HCT116 (cell line): Measurements from ENCODE around the gene CMBL. TPM values are rescaled to one million over a fixed set of nuclear protein-coding genes. Genes with fewer than 3 reads are reported as not detected.

Experiments used
- ATAC-seq: fragments of 200-7000 bp; cut with Tn5 transposase; 2 replicates; pipeline ENCODE4 v1.9.1; 2020; ENCODE audit warnings: mild to moderate bottlenecking, moderate library complexity
- BruUV-seq: library from RNA; stranded (reverse); fragments of 400-500 nt; replicated peaks from 2 replicates; lab custom pipeline; 2021; lab: Mats Ljungman, UMichigan
- CTCF ChIA-PET: fragments of 300-600 bp; sonication (Branson Sonifier 250); formaldehyde crosslinking; loops from one replicate; lab custom pipeline; 2021; ENCODE audit warnings: antibody characterized with exemption; lab: Charles Lee
- POLR2A ChIA-PET: fragments of 300-600, 350-600 bp; sonication (Branson Sonifier 250); formaldehyde crosslinking; loops from one replicate; lab custom pipeline; 2021; ENCODE audit warnings: antibody characterized with exemption; lab: Charles Lee
- RAD21 ChIA-PET, 2 experiments: fragments of 300-600 bp; sonication (Branson Sonifier 250); formaldehyde crosslinking; loops; one replicate each; lab custom pipeline; 2023; ENCODE audit warnings: low total read pairs in 2 of 2; ENCODE audit not compliant: uncharacterized antibody in 2 of 2, unreplicated experiment in 2 of 2, low non-redundant PET in 1 of 2; lab: Charles Lee
- DNase-seq: peaks from one replicate; pipeline ENCODE4 v3.0.0-alpha.2; 2010; ENCODE audit warnings: low read depth, low spot score
- H2AFZ ChIP-seq: fragments of 200-600 bp; shearing (Covaris generic), sonication (generic); 2 replicates; pipeline ENCODE4 v1.6.1; 2017; ENCODE audit warnings: low read depth, mixed run types, mixed read lengths, antibody characterized with exemption, low read length; ENCODE audit not compliant: poor library complexity, severe bottlenecking
- H3K27ac ChIP-seq: 2 replicates; pipeline ENCODE4 v1.5.1; 2012; ENCODE audit warnings: low read depth, low read length
- H3K27me3 ChIP-seq: fragments of 200-600 bp; sonication (generic); 2 replicates; pipeline ENCODE4 v1.6.1; 2016; ENCODE audit warnings: mixed run types, low read length, mixed read lengths; ENCODE audit not compliant: insufficient read depth
- H3K36me3 ChIP-seq, 2 experiments: fragments of 200-500 bp in 1 of 2; fragments of 200-600 bp in 1 of 2; sonication (Bioruptor generic) in 1 of 2; sonication (generic) in 1 of 2; 2 replicates each; pipeline versions ENCODE4 v1.5.1 to v1.6.1; 2014 to 2016; ENCODE audit warnings: low read length in 2 of 2, inconsistent platforms in 1 of 2, mixed read lengths in 1 of 2, mixed run types in 1 of 2; ENCODE audit not compliant: insufficient read depth in 2 of 2, control insufficient read depth in 1 of 2
- H3K4me1 ChIP-seq, 2 experiments: fragments of 200-600 bp in 1 of 2; sonication (generic) in 1 of 2; 2 replicates each; pipeline versions ENCODE4 v1.5.1 to v1.6.1; 2012 to 2017; ENCODE audit warnings: low read length in 2 of 2, inconsistent platforms in 1 of 2, mild to moderate bottlenecking in 1 of 2, mixed read lengths in 1 of 2, mixed run types in 1 of 2, moderate library complexity in 1 of 2; ENCODE audit not compliant: insufficient read depth in 2 of 2, control insufficient read depth in 1 of 2
- H3K4me2 ChIP-seq: fragments of 200-600 bp; sonication (generic); 2 replicates; pipeline ENCODE4 v1.6.1; 2017; ENCODE audit warnings: mixed run types, low read length, mixed read lengths
- H3K4me3 ChIP-seq, 2 experiments: fragments of 200-600 bp in 1 of 2; sonication (generic) in 1 of 2; replicated peaks in 1 of 2; 2 replicates each; pipeline ENCODE4 v1.5.1; 2011 to 2016; ENCODE audit warnings: low read length in 2 of 2, control low read depth in 1 of 2, low read depth in 1 of 2, mild to moderate bottlenecking in 1 of 2, mixed read lengths in 1 of 2, mixed run types in 1 of 2
- H3K79me2 ChIP-seq: fragments of 200-600 bp; sonication (generic); 2 replicates; pipeline ENCODE4 v1.6.1; 2017; ENCODE audit warnings: mild to moderate bottlenecking, mixed run types, low read length, moderate library complexity, mixed read lengths; ENCODE audit not compliant: insufficient read depth
- H3K9ac ChIP-seq: fragments of 200-600 bp; sonication (generic); 2 replicates; pipeline ENCODE4 v1.6.1; 2016; ENCODE audit warnings: low read length, mixed read lengths
- H3K9me2 ChIP-seq: fragments of 200-600 bp; sonication (generic), shearing (Covaris generic); 2 replicates; pipeline ENCODE4 v1.6.1; 2017; ENCODE audit warnings: mixed run types, mild to moderate bottlenecking, moderate library complexity; ENCODE audit not compliant: insufficient read depth
- H3K9me3 ChIP-seq, 2 experiments: fragments of 200-500 bp in 1 of 2; fragments of 200-600 bp in 1 of 2; sonication (Bioruptor generic) in 1 of 2; sonication (generic) in 1 of 2; 2 replicates each; pipeline ENCODE4 v1.6.1; 2014 to 2017; ENCODE audit warnings: low read length in 2 of 2, mixed read lengths in 2 of 2, inconsistent platforms in 1 of 2, low read depth in 1 of 2, mild to moderate bottlenecking in 1 of 2, mixed run types in 1 of 2, moderate library complexity in 1 of 2; ENCODE audit not compliant: control insufficient read depth in 1 of 2, insufficient read depth in 1 of 2
- H4K20me1 ChIP-seq: fragments of 200-600 bp; sonication (generic), shearing (Covaris generic); 2 replicates; pipeline ENCODE4 v1.6.1; 2017; ENCODE audit warnings: mixed run types, mild to moderate bottlenecking, moderate library complexity; ENCODE audit not compliant: insufficient read depth
- CBX3 ChIP-seq: IDR thresholded peaks from 2 replicates; pipeline ENCODE4 v1.6.1; 2012; ENCODE audit warnings: low read depth
- CEBPB ChIP-seq: IDR thresholded peaks from 2 replicates; pipeline ENCODE4 v1.6.1; 2012; ENCODE audit warnings: low read depth
- EZH2 ChIP-seq: fragments of 200-600 bp; sonication (generic); IDR thresholded peaks from 2 replicates; pipeline ENCODE4 v1.6.1; 2017; ENCODE audit warnings: antibody characterized with exemption, mixed run types
- FOSL1 ChIP-seq: IDR thresholded peaks from 2 replicates; pipeline ENCODE4 v1.6.1; 2012; ENCODE audit warnings: low read depth
- RAD21 ChIP-seq: IDR thresholded peaks from 2 replicates; pipeline ENCODE4 v1.6.1; 2012; ENCODE audit warnings: low read depth, mild to moderate bottlenecking
- TCF7L2 ChIP-seq: IDR thresholded peaks from 2 replicates; pipeline ENCODE4 v1.7.0; 2011; ENCODE audit warnings: borderline replicate concordance, inconsistent platforms; ENCODE audit not compliant: insufficient read depth, insufficient read length; ENCODE audit errors: extremely low read depth
- ZFX ChIP-seq: fragments of 450-650 bp; IDR thresholded peaks from 2 replicates; pipeline ENCODE4 v1.6.1; 2017
- ZNF274 ChIP-seq: fragments of 200-500 bp; sonication (Bioruptor generic); IDR thresholded peaks from 2 replicates; pipeline ENCODE4 v1.6.1; 2014; ENCODE audit warnings: mild to moderate bottlenecking, low read depth, low read length, inconsistent platforms
- intact Hi-C: fragments of 100-400 bp; cut with micrococcal nuclease; formaldehyde crosslinking; loops from 2 replicates; pipeline ENCODE4 v1.10.0; 2022
- total RNA-seq: library from RNA; stranded (reverse); gene quantifications from one replicate; pipeline ENCODE4 v1.2.1, GENCODE V29; 2021; ENCODE audit not compliant: unreplicated experiment
- TF ChIP-seq, protein P1 (sequence below): IDR thresholded peaks from 2 replicates; pipeline ENCODE4 v1.6.1; 2011; ENCODE audit warnings: mild to moderate bottlenecking, low read length, moderate library complexity; ENCODE audit not compliant: insufficient replicate concordance; ENCODE audit errors: extremely low read depth
- TF ChIP-seq, protein P2 (sequence below): IDR thresholded peaks from 2 replicates; pipeline ENCODE4 v1.6.1; 2012
- TF ChIP-seq, protein P3 (sequence below): IDR thresholded peaks from 2 replicates; pipeline ENCODE4 v1.6.1; 2012; ENCODE audit warnings: low read depth
- TF ChIP-seq, protein P4 (sequence below), 3 experiments: fragments of 200-600 bp in 1 of 3; sonication (generic) in 1 of 3; IDR thresholded peaks in 2 of 3; conservative IDR thresholded peaks in 1 of 3; 2 replicates each; pipeline ENCODE4 v1.5.1; 2012 to 2017; ENCODE audit warnings: low read depth in 2 of 3, low read length in 2 of 3, antibody characterized with exemption in 1 of 3, borderline replicate concordance in 1 of 3, control low read depth in 1 of 3, mild to moderate bottlenecking in 1 of 3, mixed read lengths in 1 of 3, mixed run types in 1 of 3, moderate library complexity in 1 of 3; ENCODE audit not compliant: insufficient read depth in 1 of 3

CMBL gene
- total RNA-seq, 1 experiment from 2014 or later: 51.0 TPM

DNA sequence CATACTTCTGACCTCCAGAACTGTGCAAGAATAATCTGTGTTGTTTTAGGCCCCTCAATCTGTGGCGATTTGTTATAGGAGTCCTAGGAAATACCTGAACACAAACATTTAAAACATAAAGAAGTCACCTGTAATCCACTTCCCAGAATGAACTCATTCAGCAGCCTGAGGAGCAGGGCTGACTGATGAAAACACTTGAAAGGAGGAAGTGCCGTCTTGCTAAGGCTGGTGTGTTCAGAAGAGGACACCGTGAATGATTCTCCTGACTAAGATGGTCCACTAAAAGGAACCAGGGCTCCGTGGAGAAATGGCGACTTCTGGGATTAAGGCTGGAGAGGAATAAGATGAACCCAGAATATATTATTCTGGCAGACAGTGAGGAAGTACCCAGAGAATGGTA, 27.1 kb upstream of the CMBL start:
- ATAC-seq: no peak
- ChIA-PET CTCF (no interaction called here), POLR2A (no interaction called here), RAD21 (no interaction called here)
- Histone ChIP-seq H2AFZ (no peak overlapping the region), H3K9me3 (no peaks in the 10 kb centered on the region), H3K36me3 (no peaks in the 10 kb centered on the region), H3K27me3 (peaks cover 6% of the 10 kb centered on the region; the same call in 1 of the 2 replicates), H3K4me3 (no peak overlapping the region), H3K4me1 (no peaks in the 10 kb centered on the region), H3K9me2 (no peaks in the 10 kb centered on the region), H3K27ac (no peak overlapping the region), H3K9ac (no peak overlapping the region), H4K20me1 (no peaks in the 10 kb centered on the region), H3K79me2 (no peaks in the 10 kb centered on the region), H3K4me2 (no peak overlapping the region)
- no TSS peak for BruUV-seq
- no peak for TF ChIP-seq CBX3
- TF ChIP-seq, protein P1, sequence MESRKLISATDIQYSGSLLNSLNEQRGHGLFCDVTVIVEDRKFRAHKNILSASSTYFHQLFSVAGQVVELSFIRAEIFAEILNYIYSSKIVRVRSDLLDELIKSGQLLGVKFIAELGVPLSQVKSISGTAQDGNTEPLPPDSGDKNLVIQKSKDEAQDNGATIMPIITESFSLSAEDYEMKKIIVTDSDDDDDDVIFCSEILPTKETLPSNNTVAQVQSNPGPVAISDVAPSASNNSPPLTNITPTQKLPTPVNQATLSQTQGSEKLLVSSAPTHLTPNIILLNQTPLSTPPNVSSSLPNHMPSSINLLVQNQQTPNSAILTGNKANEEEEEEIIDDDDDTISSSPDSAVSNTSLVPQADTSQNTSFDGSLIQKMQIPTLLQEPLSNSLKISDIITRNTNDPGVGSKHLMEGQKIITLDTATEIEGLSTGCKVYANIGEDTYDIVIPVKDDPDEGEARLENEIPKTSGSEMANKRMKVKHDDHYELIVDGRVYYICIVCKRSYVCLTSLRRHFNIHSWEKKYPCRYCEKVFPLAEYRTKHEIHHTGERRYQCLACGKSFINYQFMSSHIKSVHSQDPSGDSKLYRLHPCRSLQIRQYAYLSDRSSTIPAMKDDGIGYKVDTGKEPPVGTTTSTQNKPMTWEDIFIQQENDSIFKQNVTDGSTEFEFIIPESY: no peak
- TF ChIP-seq ZNF274: no peak
- TF ChIP-seq EZH2: no peak
- no peak for TF ChIP-seq CEBPB
- no peak for TF ChIP-seq FOSL1
- TF ChIP-seq ZFX: no peak
- TF ChIP-seq, protein P2, sequence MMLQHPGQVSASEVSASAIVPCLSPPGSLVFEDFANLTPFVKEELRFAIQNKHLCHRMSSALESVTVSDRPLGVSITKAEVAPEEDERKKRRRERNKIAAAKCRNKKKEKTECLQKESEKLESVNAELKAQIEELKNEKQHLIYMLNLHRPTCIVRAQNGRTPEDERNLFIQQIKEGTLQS: no peak
- TF ChIP-seq, protein P3, sequence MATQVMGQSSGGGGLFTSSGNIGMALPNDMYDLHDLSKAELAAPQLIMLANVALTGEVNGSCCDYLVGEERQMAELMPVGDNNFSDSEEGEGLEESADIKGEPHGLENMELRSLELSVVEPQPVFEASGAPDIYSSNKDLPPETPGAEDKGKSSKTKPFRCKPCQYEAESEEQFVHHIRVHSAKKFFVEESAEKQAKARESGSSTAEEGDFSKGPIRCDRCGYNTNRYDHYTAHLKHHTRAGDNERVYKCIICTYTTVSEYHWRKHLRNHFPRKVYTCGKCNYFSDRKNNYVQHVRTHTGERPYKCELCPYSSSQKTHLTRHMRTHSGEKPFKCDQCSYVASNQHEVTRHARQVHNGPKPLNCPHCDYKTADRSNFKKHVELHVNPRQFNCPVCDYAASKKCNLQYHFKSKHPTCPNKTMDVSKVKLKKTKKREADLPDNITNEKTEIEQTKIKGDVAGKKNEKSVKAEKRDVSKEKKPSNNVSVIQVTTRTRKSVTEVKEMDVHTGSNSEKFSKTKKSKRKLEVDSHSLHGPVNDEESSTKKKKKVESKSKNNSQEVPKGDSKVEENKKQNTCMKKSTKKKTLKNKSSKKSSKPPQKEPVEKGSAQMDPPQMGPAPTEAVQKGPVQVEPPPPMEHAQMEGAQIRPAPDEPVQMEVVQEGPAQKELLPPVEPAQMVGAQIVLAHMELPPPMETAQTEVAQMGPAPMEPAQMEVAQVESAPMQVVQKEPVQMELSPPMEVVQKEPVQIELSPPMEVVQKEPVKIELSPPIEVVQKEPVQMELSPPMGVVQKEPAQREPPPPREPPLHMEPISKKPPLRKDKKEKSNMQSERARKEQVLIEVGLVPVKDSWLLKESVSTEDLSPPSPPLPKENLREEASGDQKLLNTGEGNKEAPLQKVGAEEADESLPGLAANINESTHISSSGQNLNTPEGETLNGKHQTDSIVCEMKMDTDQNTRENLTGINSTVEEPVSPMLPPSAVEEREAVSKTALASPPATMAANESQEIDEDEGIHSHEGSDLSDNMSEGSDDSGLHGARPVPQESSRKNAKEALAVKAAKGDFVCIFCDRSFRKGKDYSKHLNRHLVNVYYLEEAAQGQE: no peak
- no peak for TF ChIP-seq RAD21
- no peak for TF ChIP-seq TCF7L2
- TF ChIP-seq, protein P4, sequence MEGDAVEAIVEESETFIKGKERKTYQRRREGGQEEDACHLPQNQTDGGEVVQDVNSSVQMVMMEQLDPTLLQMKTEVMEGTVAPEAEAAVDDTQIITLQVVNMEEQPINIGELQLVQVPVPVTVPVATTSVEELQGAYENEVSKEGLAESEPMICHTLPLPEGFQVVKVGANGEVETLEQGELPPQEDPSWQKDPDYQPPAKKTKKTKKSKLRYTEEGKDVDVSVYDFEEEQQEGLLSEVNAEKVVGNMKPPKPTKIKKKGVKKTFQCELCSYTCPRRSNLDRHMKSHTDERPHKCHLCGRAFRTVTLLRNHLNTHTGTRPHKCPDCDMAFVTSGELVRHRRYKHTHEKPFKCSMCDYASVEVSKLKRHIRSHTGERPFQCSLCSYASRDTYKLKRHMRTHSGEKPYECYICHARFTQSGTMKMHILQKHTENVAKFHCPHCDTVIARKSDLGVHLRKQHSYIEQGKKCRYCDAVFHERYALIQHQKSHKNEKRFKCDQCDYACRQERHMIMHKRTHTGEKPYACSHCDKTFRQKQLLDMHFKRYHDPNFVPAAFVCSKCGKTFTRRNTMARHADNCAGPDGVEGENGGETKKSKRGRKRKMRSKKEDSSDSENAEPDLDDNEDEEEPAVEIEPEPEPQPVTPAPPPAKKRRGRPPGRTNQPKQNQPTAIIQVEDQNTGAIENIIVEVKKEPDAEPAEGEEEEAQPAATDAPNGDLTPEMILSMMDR (IDR thresholded peaks at IDR 0.05 in 2 of 3, conservative IDR thresholded peaks at IDR 0.05 in 1 of 3; ENCODE audit: borderline replicate concordance in 1 of 3, insufficient read depth in 1 of 3, low read depth in 2 of 3, low read length in 2 of 3): no peak
- intact Hi-C loops: no loop called here
- no peak for DNase-seq
